Liver (tissue), 9 donors: ENCODE results near the gene METTL13. TPM values are rescaled to one million over a fixed set of nuclear protein-coding genes. Genes with fewer than 3 reads are reported as not detected.
"Not testable (repeated sequence)": the region's sequence is repeated elsewhere in the genome, so short reads cannot be mapped to it uniquely, and the experiment has no call there.

Experiments used
- DNase-seq: peaks from one replicate; pipeline ENCODE4 v3.0.0-alpha.2; 2017; ENCODE audit warnings: low spot score
- H3K27ac ChIP-seq, 2 donors: one replicate each; pipeline ENCODE4 v1.7.0; 2013; ENCODE audit warnings: inconsistent platforms in 2 of 2, low read length in 2 of 2, control low read depth in 1 of 2, low read depth in 1 of 2, mild to moderate bottlenecking in 1 of 2
- H3K27me3 ChIP-seq, 4 donors: one replicate each; pipeline versions ENCODE4 v1.6.1 to v1.7.0; 2013; ENCODE audit warnings: low read length in 3 of 4, inconsistent platforms in 1 of 4, mild to moderate bottlenecking in 1 of 4, moderate library complexity in 1 of 4; ENCODE audit not compliant: control insufficient read depth in 4 of 4, insufficient read depth in 4 of 4
- H3K36me3 ChIP-seq, 4 donors: one replicate each; pipeline versions ENCODE4 v1.6.1 to v1.7.0; 2013; ENCODE audit warnings: low read length in 3 of 4, mild to moderate bottlenecking in 3 of 4, low read depth in 1 of 4, moderate library complexity in 1 of 4; ENCODE audit not compliant: control insufficient read depth in 4 of 4, insufficient read depth in 3 of 4
- H3K4me1 ChIP-seq, 4 donors: one replicate each; pipeline versions ENCODE4 v1.6.1 to v1.7.0; 2013; ENCODE audit warnings: low read length in 3 of 4, mild to moderate bottlenecking in 3 of 4, moderate library complexity in 1 of 4; ENCODE audit not compliant: control insufficient read depth in 4 of 4, insufficient read depth in 4 of 4
- H3K4me3 ChIP-seq, 3 donors: one replicate each; pipeline versions ENCODE4 v1.6.1 to v1.7.0; 2013; ENCODE audit warnings: low read length in 3 of 3, control low read depth in 1 of 3, low read depth in 1 of 3, mild to moderate bottlenecking in 1 of 3
- H3K9ac ChIP-seq, 2 donors: one replicate each; pipeline ENCODE4 v1.7.0; 2013; ENCODE audit warnings: low read length in 2 of 2, mild to moderate bottlenecking in 2 of 2, moderate library complexity in 2 of 2, control low read depth in 1 of 2, low read depth in 1 of 2
- H3K9me3 ChIP-seq, 4 donors: one replicate each; pipeline versions ENCODE4 v1.6.1 to v1.7.0; 2013; ENCODE audit warnings: low read length in 3 of 4; ENCODE audit not compliant: control insufficient read depth in 4 of 4
- FOXA1 ChIP-seq: IDR thresholded peaks from 2 replicates; pipeline ENCODE4 v1.6.1; 2016; ENCODE audit warnings: antibody characterized with exemption
- GABPA ChIP-seq, 2 donors: IDR thresholded peaks in 1 of 2; conservative IDR thresholded peaks in 1 of 2; 2 replicates each; pipeline ENCODE4 v1.6.1; 2016; ENCODE audit warnings: antibody characterized with exemption in 2 of 2, mild to moderate bottlenecking in 1 of 2, moderate library complexity in 1 of 2
- HNF4A ChIP-seq, 2 donors: conservative IDR thresholded peaks; 2 replicates each; pipeline ENCODE4 v1.6.1; 2016; ENCODE audit warnings: antibody characterized with exemption in 2 of 2, mild to moderate bottlenecking in 2 of 2
- HNF4G ChIP-seq: IDR thresholded peaks from 2 replicates; pipeline ENCODE4 v1.6.1; 2016; ENCODE audit warnings: antibody characterized with exemption
- JUND ChIP-seq, 2 donors: IDR thresholded peaks; 2 replicates each; pipeline ENCODE4 v1.6.1; 2016; ENCODE audit warnings: antibody characterized with exemption in 2 of 2
- NR2F2 ChIP-seq: IDR thresholded peaks from 2 replicates; pipeline ENCODE4 v1.6.1; 2016; ENCODE audit warnings: antibody characterized with exemption
- RAD21 ChIP-seq, 2 donors: IDR thresholded peaks; 2 replicates each; pipeline ENCODE4 v1.6.1; 2016; ENCODE audit warnings: antibody characterized with exemption in 2 of 2, mild to moderate bottlenecking in 2 of 2
- SP1 ChIP-seq: IDR thresholded peaks from 2 replicates; pipeline ENCODE4 v1.6.1; 2018; ENCODE audit warnings: antibody characterized with exemption, mild to moderate bottlenecking
- TAF1 ChIP-seq: conservative IDR thresholded peaks from 2 replicates; pipeline ENCODE4 v1.6.1; 2016; ENCODE audit warnings: antibody characterized with exemption, mild to moderate bottlenecking
- YY1 ChIP-seq: IDR thresholded peaks from 2 replicates; pipeline ENCODE4 v1.6.1; 2016; ENCODE audit warnings: antibody characterized with exemption, mild to moderate bottlenecking
- WGBS: extraction: QIAGEN DNeasy Blood & Tissue Kit; methylation state at CpG from one replicate; pipeline ENCODE4 v1.1.7; 2013; 5-methylcytosine and 5-hydroxymethylcytosine counted together
- polyA plus RNA-seq, 2 donors: library from polyadenylated mRNA; stranded (reverse) in 1 of 2; unstranded in 1 of 2; fragments of 200-250 nt in 1 of 2; fragments of >200 nt in 1 of 2; fragmentation: Nextera tagmentation in 1 of 2; extraction: Ambion mirVana in 1 of 2; gene quantifications; one replicate each; pipeline versions ENCODE4 v1.2.1 to v1.2.3, GENCODE V29; 2013 to 2015
- total RNA-seq, 2 donors: library from RNA; depleted of rRNA; stranded (reverse); fragments of >200 nt; gene quantifications; one replicate each; pipeline ENCODE4 v1.2.3, GENCODE V29; 2014
- TF ChIP-seq, protein P1 (sequence below): IDR thresholded peaks from 2 replicates; pipeline ENCODE4 v1.6.1; 2016; ENCODE audit warnings: antibody characterized with exemption
- TF ChIP-seq, protein P2 (sequence below): fragments of 150-350 bp; IDR thresholded peaks from 2 replicates; pipeline ENCODE4 v1.5.1; 2017; ENCODE audit warnings: improper control_type of control experiment, low read depth, low read length; ENCODE audit not compliant: missing input control
- TF ChIP-seq, protein P3 (sequence below): IDR thresholded peaks from 2 replicates; pipeline ENCODE4 v1.6.1; 2016; ENCODE audit warnings: antibody characterized with exemption
- TF ChIP-seq, protein P4 (sequence below): IDR thresholded peaks from 2 replicates; pipeline ENCODE4 v1.6.1; 2016; ENCODE audit warnings: antibody characterized with exemption, mild to moderate bottlenecking
- donor health status: healthy.
- donor health status: healthy.
- donor health status: healthy.
- donor health status: healthy.
- donor health status: healthy.

METTL13 gene
- total and polyA plus RNA-seq, 4 donors, result 10.5 to 16.1 (median 13.4) TPM

DNA sequence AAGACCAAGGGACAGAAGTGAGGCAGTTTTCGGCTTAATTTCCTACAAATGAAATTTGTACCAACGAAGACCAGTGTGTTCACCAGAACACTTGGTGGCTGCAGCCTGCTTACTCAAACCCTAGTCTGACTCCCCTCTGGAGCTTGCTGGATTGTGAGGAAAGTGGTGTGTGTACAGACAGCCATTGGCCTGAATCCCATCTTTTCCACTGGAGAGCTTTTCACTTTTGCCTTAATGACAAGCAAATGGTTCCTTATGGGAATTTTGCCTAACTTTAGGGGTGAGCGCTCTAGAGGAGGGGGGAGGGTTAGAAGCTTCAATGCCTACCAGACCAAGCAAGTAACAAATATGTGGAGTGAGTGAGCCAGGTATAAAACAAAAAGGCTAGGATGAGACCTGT is 17.3 kb downstream of the METTL13 start:
- WGBS, result 95% methylated on average over 3 of the region's 3 CpGs
- Histone ChIP-seq H3K4me1 (no peaks in the 10 kb centered on the region), H3K9ac (no peak overlapping the region), H3K9me3 (no peaks in the 10 kb centered on the region), H3K36me3 (peaks cover 4 to 40% (median 22%) of the 10 kb centered on the region in 4 donors), H3K27ac (no peak overlapping the region), H3K27me3 (no peaks in the 10 kb centered on the region), H3K4me3 (no peak overlapping the region)
- no peak for DNase-seq
- TF ChIP-seq HNF4A (conservative IDR thresholded peaks at IDR 0.05), result no peak
- TF ChIP-seq TAF1, result no peak
- TF ChIP-seq, protein P1, sequence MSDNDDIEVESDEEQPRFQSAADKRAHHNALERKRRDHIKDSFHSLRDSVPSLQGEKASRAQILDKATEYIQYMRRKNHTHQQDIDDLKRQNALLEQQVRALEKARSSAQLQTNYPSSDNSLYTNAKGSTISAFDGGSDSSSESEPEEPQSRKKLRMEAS, result no peak
- TF ChIP-seq RAD21 (IDR thresholded peaks at IDR 0.05), result no peak
- no peak for TF ChIP-seq HNF4G
- TF ChIP-seq SP1, result no peak
- TF ChIP-seq, protein P2, sequence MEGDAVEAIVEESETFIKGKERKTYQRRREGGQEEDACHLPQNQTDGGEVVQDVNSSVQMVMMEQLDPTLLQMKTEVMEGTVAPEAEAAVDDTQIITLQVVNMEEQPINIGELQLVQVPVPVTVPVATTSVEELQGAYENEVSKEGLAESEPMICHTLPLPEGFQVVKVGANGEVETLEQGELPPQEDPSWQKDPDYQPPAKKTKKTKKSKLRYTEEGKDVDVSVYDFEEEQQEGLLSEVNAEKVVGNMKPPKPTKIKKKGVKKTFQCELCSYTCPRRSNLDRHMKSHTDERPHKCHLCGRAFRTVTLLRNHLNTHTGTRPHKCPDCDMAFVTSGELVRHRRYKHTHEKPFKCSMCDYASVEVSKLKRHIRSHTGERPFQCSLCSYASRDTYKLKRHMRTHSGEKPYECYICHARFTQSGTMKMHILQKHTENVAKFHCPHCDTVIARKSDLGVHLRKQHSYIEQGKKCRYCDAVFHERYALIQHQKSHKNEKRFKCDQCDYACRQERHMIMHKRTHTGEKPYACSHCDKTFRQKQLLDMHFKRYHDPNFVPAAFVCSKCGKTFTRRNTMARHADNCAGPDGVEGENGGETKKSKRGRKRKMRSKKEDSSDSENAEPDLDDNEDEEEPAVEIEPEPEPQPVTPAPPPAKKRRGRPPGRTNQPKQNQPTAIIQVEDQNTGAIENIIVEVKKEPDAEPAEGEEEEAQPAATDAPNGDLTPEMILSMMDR, result no peak
- TF ChIP-seq JUND (IDR thresholded peaks at IDR 0.05), result no peak
- no peak for TF ChIP-seq FOXA1
- TF ChIP-seq YY1, result no peak
- no peak for TF ChIP-seq NR2F2
- TF ChIP-seq, protein P3, sequence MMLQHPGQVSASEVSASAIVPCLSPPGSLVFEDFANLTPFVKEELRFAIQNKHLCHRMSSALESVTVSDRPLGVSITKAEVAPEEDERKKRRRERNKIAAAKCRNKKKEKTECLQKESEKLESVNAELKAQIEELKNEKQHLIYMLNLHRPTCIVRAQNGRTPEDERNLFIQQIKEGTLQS, result no peak
- no peak for TF ChIP-seq GABPA (IDR thresholded peaks at IDR 0.05 in 1 of 2, conservative IDR thresholded peaks at IDR 0.05 in 1 of 2)

DNA sequence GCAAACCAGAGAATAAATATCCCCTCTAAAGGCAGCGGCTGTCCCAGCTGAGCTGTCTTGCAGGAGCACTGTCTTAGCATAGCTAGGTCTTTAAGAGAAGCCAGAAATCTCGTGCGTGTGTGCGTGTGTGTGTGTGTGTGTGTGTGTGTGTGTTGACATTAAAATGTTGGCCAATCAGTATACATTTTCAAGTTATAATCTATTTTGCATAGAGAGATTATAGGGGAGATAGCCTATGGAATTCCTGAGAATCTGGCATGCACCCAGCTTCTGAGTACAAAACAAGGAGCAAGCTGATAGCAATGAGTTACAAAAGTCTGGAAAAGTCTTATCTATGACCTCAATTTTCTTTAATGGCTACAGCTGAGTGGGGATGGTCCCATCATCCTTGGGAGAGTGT is 17.7 kb downstream of the METTL13 start:
- Histone ChIP-seq H3K4me3 (no peak overlapping the region), H3K9ac (no peak overlapping the region), H3K4me1 (no peaks in the 10 kb centered on the region), H3K36me3 (peaks cover 4 to 36% (median 20%) of the 10 kb centered on the region in 4 donors), H3K27ac (no peak overlapping the region), H3K27me3 (no peaks in the 10 kb centered on the region), H3K9me3 (no peaks in the 10 kb centered on the region)
- no peak for DNase-seq
- TF ChIP-seq, protein P4, sequence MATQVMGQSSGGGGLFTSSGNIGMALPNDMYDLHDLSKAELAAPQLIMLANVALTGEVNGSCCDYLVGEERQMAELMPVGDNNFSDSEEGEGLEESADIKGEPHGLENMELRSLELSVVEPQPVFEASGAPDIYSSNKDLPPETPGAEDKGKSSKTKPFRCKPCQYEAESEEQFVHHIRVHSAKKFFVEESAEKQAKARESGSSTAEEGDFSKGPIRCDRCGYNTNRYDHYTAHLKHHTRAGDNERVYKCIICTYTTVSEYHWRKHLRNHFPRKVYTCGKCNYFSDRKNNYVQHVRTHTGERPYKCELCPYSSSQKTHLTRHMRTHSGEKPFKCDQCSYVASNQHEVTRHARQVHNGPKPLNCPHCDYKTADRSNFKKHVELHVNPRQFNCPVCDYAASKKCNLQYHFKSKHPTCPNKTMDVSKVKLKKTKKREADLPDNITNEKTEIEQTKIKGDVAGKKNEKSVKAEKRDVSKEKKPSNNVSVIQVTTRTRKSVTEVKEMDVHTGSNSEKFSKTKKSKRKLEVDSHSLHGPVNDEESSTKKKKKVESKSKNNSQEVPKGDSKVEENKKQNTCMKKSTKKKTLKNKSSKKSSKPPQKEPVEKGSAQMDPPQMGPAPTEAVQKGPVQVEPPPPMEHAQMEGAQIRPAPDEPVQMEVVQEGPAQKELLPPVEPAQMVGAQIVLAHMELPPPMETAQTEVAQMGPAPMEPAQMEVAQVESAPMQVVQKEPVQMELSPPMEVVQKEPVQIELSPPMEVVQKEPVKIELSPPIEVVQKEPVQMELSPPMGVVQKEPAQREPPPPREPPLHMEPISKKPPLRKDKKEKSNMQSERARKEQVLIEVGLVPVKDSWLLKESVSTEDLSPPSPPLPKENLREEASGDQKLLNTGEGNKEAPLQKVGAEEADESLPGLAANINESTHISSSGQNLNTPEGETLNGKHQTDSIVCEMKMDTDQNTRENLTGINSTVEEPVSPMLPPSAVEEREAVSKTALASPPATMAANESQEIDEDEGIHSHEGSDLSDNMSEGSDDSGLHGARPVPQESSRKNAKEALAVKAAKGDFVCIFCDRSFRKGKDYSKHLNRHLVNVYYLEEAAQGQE, result no peak
- TF ChIP-seq HNF4A (conservative IDR thresholded peaks at IDR 0.05) (no peak), SP1 (no peak)
- WGBS, result 67% methylated on average over 4 of the region's 4 CpGs

DNA sequence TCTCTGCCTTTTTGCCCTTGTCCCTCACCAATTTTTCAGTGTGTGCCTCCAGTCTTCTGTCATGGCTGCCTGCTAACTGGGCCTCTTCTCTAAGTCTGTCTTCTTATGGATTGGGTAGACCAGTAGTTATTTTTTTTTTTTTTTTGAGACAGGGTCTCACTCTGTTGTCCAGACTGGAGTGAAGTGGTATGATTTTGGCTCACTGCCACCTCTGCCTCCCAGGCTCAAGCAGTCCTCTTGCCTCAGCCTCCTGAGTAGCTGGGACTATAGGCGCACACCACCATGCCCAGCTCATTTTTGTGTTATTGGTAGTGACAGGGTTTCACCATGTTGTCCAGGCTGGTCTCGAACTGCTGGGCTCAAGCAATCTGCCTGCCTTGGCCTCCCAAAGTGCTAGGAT is 18.2 kb downstream of the METTL13 start:
- not testable (repeated sequence) for DNase-seq

More for the DNA sequence above, 18.2 kb downstream of the METTL13 start:
- peaks cover 3 to 31% (median 17%) of the 10 kb centered on the region in 4 donors for H3K36me3 ChIP-seq
- not testable (repeated sequence) for H3K4me1 ChIP-seq, H3K27me3 ChIP-seq, H3K27ac ChIP-seq, H3K9ac ChIP-seq, H3K4me3 ChIP-seq, H3K9me3 ChIP-seq
- WGBS, result 93% methylated on average over 2 of the region's 2 CpGs
